Measurements from ENCODE around the gene RWDD1. TPM values are rescaled to one million over a fixed set of nuclear protein-coding genes. Genes with fewer than 3 reads are reported as not detected.

The RWDD1 gene
- total RNA-seq, 5 donors from 2014 or later (not counting 1 experiment from before 2014, with no cell fraction given): 29.3 to 48.9 (median 35.8) TPM

- no peaks in the 10 kb centered on the region for H3K36me3 ChIP-seq (ENCODE audit: control insufficient read depth in 2 of 2, extremely low read depth in 1 of 2, insufficient read depth in 1 of 2, low read length in 1 of 2)
- ATAC-seq (replicated peaks in 1 of 4): no peak
- H3K27ac Mint-ChIP-seq: no peak overlapping the region
- no peak for DNase-seq
- CTCF ChIA-PET: interaction anchor here (0.7 to 1.4 kb wide), 3 partner anchors 12 to 112 kb away, joined by 3 to 6 read pairs (median 4); no protein-coding TSS in a partner anchor
- H3K4me1 Mint-ChIP-seq: peaks cover 0 to 5% (median 2%) of the 10 kb centered on the region in 3 donors
- H3K4me3 Mint-ChIP-seq: no peak overlapping the region
- no peak overlapping the region for H3K27ac ChIP-seq (ENCODE audit: low read length)
- no peaks in the 10 kb centered on the region for H3K4me1 ChIP-seq (ENCODE audit: control insufficient read depth in 1 of 2, extremely low read depth in 1 of 2, insufficient read depth in 2 of 2, low read length in 2 of 2)
- no peaks in the 10 kb centered on the region for H3K9me3 Mint-ChIP-seq
- H3K27me3 Mint-ChIP-seq: peaks cover 2 to 21% of the 10 kb centered on the region in 2 donors
- H3K4me3 ChIP-seq (ENCODE audit: control insufficient read depth in 1 of 2, extremely low read depth in 1 of 2, low read length in 1 of 2): no peak overlapping the region
- no peaks in the 10 kb centered on the region for H3K9me3 ChIP-seq
- H3K27me3 ChIP-seq (replicated peaks in 1 of 2; ENCODE audit: control insufficient read depth in 2 of 2, extremely low read depth in 1 of 2, insufficient read depth in 2 of 2, low read length in 1 of 2): peaks cover 0 to 3% of the 10 kb centered on the region in 2 experiments
- WGBS (ENCODE audit: insufficient coverage): 83% methylated on average over 4 of the region's 5 CpGs
- no peaks in the 10 kb centered on the region for H3K36me3 Mint-ChIP-seq
- POLR2A ChIA-PET: interaction anchor here in 1 of 2 donors (0.7 kb wide), 1 partner anchor 67 kb away, joined by 6 read pairs; no protein-coding TSS in a partner anchor
Observed at GRCh38 chr6:116556814-116557415, 14.4 kb upstream of the RWDD1 start.

GRCh38 chr6:116557893-116558292 lies 13.4 kb upstream of the RWDD1 start:
- Mint-ChIP-seq H3K9me3 (no peaks in the 10 kb centered on the region), H3K36me3 (no peaks in the 10 kb centered on the region), H3K4me1 (peaks cover 0 to 5% (median 2%) of the 10 kb centered on the region in 3 donors), H3K27me3 (peaks cover 9 to 23% of the 10 kb centered on the region in 2 donors), H3K4me3 (no peak overlapping the region), H3K27ac (no peak overlapping the region)
- Histone ChIP-seq H3K4me1 (ENCODE audit: control insufficient read depth in 1 of 2, extremely low read depth in 1 of 2, insufficient read depth in 2 of 2, low read length in 2 of 2) (no peaks in the 10 kb centered on the region), H3K27me3 (replicated peaks in 1 of 2; ENCODE audit: control insufficient read depth in 2 of 2, extremely low read depth in 1 of 2, insufficient read depth in 2 of 2, low read length in 1 of 2) (peaks cover 0 to 3% of the 10 kb centered on the region in 2 experiments), H3K27ac (ENCODE audit: low read length) (no peak overlapping the region), H3K4me3 (ENCODE audit: control insufficient read depth in 1 of 2, extremely low read depth in 1 of 2, low read length in 1 of 2) (no peak overlapping the region), H3K9me3 (no peaks in the 10 kb centered on the region), H3K36me3 (ENCODE audit: control insufficient read depth in 2 of 2, extremely low read depth in 1 of 2, insufficient read depth in 1 of 2, low read length in 1 of 2) (no peaks in the 10 kb centered on the region)
- ChIA-PET CTCF (interaction anchor here in 1 of 2 donors (0.9 kb wide), 1 partner anchor 23 kb away, joined by 4 read pairs; no protein-coding TSS in a partner anchor), POLR2A (no interaction called here)
- ATAC-seq (replicated peaks in 1 of 4) (no peak), DNase-seq (no peak)
- WGBS (ENCODE audit: insufficient coverage): 100% methylated on average over 2 of the region's 5 CpGs

- CTCF ChIA-PET: interaction anchor here (0.5 to 3.4 kb wide), 16 partner anchors 10 to 342 kb away, joined by 3 to 21 read pairs (median 6); partner anchors contain the start of gene RWDD1 (in 1 of the 2)
- Histone ChIP-seq H3K27me3 (replicated peaks in 1 of 2; ENCODE audit: control insufficient read depth in 2 of 2, extremely low read depth in 1 of 2, insufficient read depth in 2 of 2, low read length in 1 of 2) (peaks cover 0 to 10% of the 10 kb centered on the region in 2 experiments), H3K4me1 (ENCODE audit: control insufficient read depth in 1 of 2, extremely low read depth in 1 of 2, insufficient read depth in 2 of 2, low read length in 2 of 2) (peaks cover 0 to 5% of the 10 kb centered on the region in 2 experiments), H3K36me3 (ENCODE audit: control insufficient read depth in 2 of 2, extremely low read depth in 1 of 2, insufficient read depth in 1 of 2, low read length in 1 of 2) (no peaks in the 10 kb centered on the region), H3K9me3 (no peaks in the 10 kb centered on the region), H3K4me3 (ENCODE audit: control insufficient read depth in 1 of 2, extremely low read depth in 1 of 2, low read length in 1 of 2) (no peak overlapping the region), H3K27ac (ENCODE audit: low read length) (no peak overlapping the region)
- H3K27ac Mint-ChIP-seq: no peak overlapping the region
- no peaks in the 10 kb centered on the region for H3K36me3 Mint-ChIP-seq
- ATAC-seq (replicated peaks in 1 of 4) (no peak), DNase-seq (no peak)
- WGBS (ENCODE audit: insufficient coverage): no CpG with 5 or more reads among the region's 2 CpGs
- H3K4me3 Mint-ChIP-seq: no peak overlapping the region
- POLR2A ChIA-PET: interaction anchor here in 1 of 2 donors (1.4 kb wide), 1 partner anchor 10 kb away, joined by 5 read pairs; the partner anchor contains the start of gene RWDD1
- peaks cover 20 to 22% of the 10 kb centered on the region in 2 donors for H3K27me3 Mint-ChIP-seq
- H3K9me3 Mint-ChIP-seq: no peaks in the 10 kb centered on the region
- peaks cover 7 to 13% (median 8%) of the 10 kb centered on the region in 3 donors for H3K4me1 Mint-ChIP-seq
Observed at GRCh38 chr6:116560130-116560529, 11.2 kb upstream of the RWDD1 start.

GRCh38 chr6:116561377-116562018 lies 9.8 kb upstream of the RWDD1 start:
- Histone ChIP-seq H3K27me3 (replicated peaks in 1 of 2; ENCODE audit: control insufficient read depth in 2 of 2, extremely low read depth in 1 of 2, insufficient read depth in 2 of 2, low read length in 1 of 2) (peaks cover 0 to 19% of the 10 kb centered on the region in 2 experiments), H3K27ac (ENCODE audit: low read length) (no peak overlapping the region), H3K4me3 (ENCODE audit: control insufficient read depth in 1 of 2, extremely low read depth in 1 of 2, low read length in 1 of 2) (no peak overlapping the region), H3K4me1 (ENCODE audit: control insufficient read depth in 1 of 2, extremely low read depth in 1 of 2, insufficient read depth in 2 of 2, low read length in 2 of 2) (peaks cover 0 to 9% of the 10 kb centered on the region in 2 experiments), H3K9me3 (no peaks in the 10 kb centered on the region), H3K36me3 (ENCODE audit: control insufficient read depth in 2 of 2, extremely low read depth in 1 of 2, insufficient read depth in 1 of 2, low read length in 1 of 2) (no peaks in the 10 kb centered on the region)
- 90% methylated on average over 5 of the region's 9 CpGs for WGBS (ENCODE audit: insufficient coverage)
- POLR2A ChIA-PET: interaction anchor here in 1 of 2 donors (1.4 kb wide), 1 partner anchor 9 kb away, joined by 5 read pairs; the partner anchor contains the start of gene RWDD1
- Mint-ChIP-seq H3K4me1 (peaks cover 7 to 17% (median 8%) of the 10 kb centered on the region in 3 donors), H3K36me3 (no peaks in the 10 kb centered on the region), H3K9me3 (no peaks in the 10 kb centered on the region), H3K4me3 (no peak overlapping the region), H3K27me3 (peaks cover 22 to 25% of the 10 kb centered on the region in 2 donors), H3K27ac (no peak overlapping the region)
- peak in 34 of 35 experiments; percentile 20 to 81 (median 52) for DNase-seq
- CTCF ChIA-PET: interaction anchor here (0.8 to 3.4 kb wide), 20 partner anchors 9 to 344 kb away, joined by 3 to 21 read pairs (median 6); partner anchors contain the start of gene RWDD1 (in 1 of the 2)
- peak; percentile 65 to 76 (median 73) for ATAC-seq (replicated peaks in 1 of 4)

- Mint-ChIP-seq H3K4me1 (peaks cover 7 to 17% (median 8%) of the 10 kb centered on the region in 3 donors), H3K27ac (no peak overlapping the region), H3K27me3 (peaks cover 22 to 25% of the 10 kb centered on the region in 2 donors), H3K36me3 (no peaks in the 10 kb centered on the region), H3K4me3 (no peak overlapping the region), H3K9me3 (no peaks in the 10 kb centered on the region)
- 93% methylated on average over 2 of the region's 4 CpGs for WGBS (ENCODE audit: insufficient coverage)
- Histone ChIP-seq H3K4me3 (ENCODE audit: control insufficient read depth in 1 of 2, extremely low read depth in 1 of 2, low read length in 1 of 2) (no peak overlapping the region), H3K36me3 (ENCODE audit: control insufficient read depth in 2 of 2, extremely low read depth in 1 of 2, insufficient read depth in 1 of 2, low read length in 1 of 2) (no peaks in the 10 kb centered on the region), H3K4me1 (ENCODE audit: control insufficient read depth in 1 of 2, extremely low read depth in 1 of 2, insufficient read depth in 2 of 2, low read length in 2 of 2) (peaks cover 0 to 9% of the 10 kb centered on the region in 2 experiments), H3K27ac (ENCODE audit: low read length) (no peak overlapping the region), H3K27me3 (replicated peaks in 1 of 2; ENCODE audit: control insufficient read depth in 2 of 2, extremely low read depth in 1 of 2, insufficient read depth in 2 of 2, low read length in 1 of 2) (peaks cover 0 to 19% of the 10 kb centered on the region in 2 experiments), H3K9me3 (no peaks in the 10 kb centered on the region)
- ATAC-seq (replicated peaks in 1 of 4) (no peak), DNase-seq (no peak)
- POLR2A ChIA-PET: no interaction called here
- CTCF ChIA-PET: interaction anchor here (1.3 to 3.4 kb wide), 4 partner anchors 27 to 293 kb away, joined by 3 to 21 read pairs (median 14); no protein-coding TSS in a partner anchor
Observed at GRCh38 chr6:116562019-116562403, 9.3 kb upstream of the RWDD1 start.

- Mint-ChIP-seq H3K27ac (no peak overlapping the region), H3K36me3 (no peaks in the 10 kb centered on the region), H3K4me3 (no peak overlapping the region), H3K9me3 (no peaks in the 10 kb centered on the region), H3K27me3 (peaks cover 22 to 25% of the 10 kb centered on the region in 2 donors), H3K4me1 (peaks cover 7 to 17% (median 8%) of the 10 kb centered on the region in 3 donors)
- H3K4me1 ChIP-seq (ENCODE audit: control insufficient read depth in 1 of 2, extremely low read depth in 1 of 2, insufficient read depth in 2 of 2, low read length in 2 of 2): peaks cover 0 to 9% of the 10 kb centered on the region in 2 experiments
- no peaks in the 10 kb centered on the region for H3K9me3 ChIP-seq
- ChIA-PET CTCF (interaction anchor here (0.6 to 3.4 kb wide), 13 partner anchors 9 to 346 kb away, joined by 3 to 18 read pairs (median 3); partner anchors contain the start of gene CALHM4 (in 1 of the 2)), POLR2A (interaction anchor here in 1 of 2 donors (0.9 kb wide), 1 partner anchor 8 kb away, joined by 3 read pairs; no protein-coding TSS in a partner anchor)
- no peak overlapping the region for H3K4me3 ChIP-seq (ENCODE audit: control insufficient read depth in 1 of 2, extremely low read depth in 1 of 2, low read length in 1 of 2)
- ATAC-seq (replicated peaks in 1 of 4) (no peak), DNase-seq (no peak)
- H3K27ac ChIP-seq (ENCODE audit: low read length): no peak overlapping the region
- no peaks in the 10 kb centered on the region for H3K36me3 ChIP-seq (ENCODE audit: control insufficient read depth in 2 of 2, extremely low read depth in 1 of 2, insufficient read depth in 1 of 2, low read length in 1 of 2)
- H3K27me3 ChIP-seq (replicated peaks in 1 of 2; ENCODE audit: control insufficient read depth in 2 of 2, extremely low read depth in 1 of 2, insufficient read depth in 2 of 2, low read length in 1 of 2): peaks cover 0 to 19% of the 10 kb centered on the region in 2 experiments
- 93% methylated on average over 3 of the region's 3 CpGs for WGBS (ENCODE audit: insufficient coverage)
Observed at GRCh38 chr6:116562614-116563013, 8.7 kb upstream of the RWDD1 start.

Data from T-cell (primary cell).